Mesothelial cell of epicardium (in vitro differentiated cells): ENCODE measurements around the gene OARD1. TPM values are rescaled to one million over a fixed set of nuclear protein-coding genes. Genes with fewer than 3 reads are reported as not detected.

Source experiments
- DNase-seq, 2 experiments: peaks; one replicate each; pipeline ENCODE4 v3.0.0; 2021; ENCODE audit warnings: low spot score in 2 of 2; ENCODE audit not compliant: unreplicated experiment in 2 of 2
- H3K27ac Mint-ChIP-seq: 2 replicates; pipeline ENCODE4 v1.8.0; 2021; ENCODE audit warnings: mixed read lengths
- H3K27me3 Mint-ChIP-seq: 2 replicates; pipeline ENCODE4 v1.8.0; 2021; ENCODE audit warnings: low read depth, mixed read lengths
- H3K36me3 Mint-ChIP-seq: 2 replicates; pipeline ENCODE4 v1.8.0; 2021; ENCODE audit warnings: mixed read lengths
- H3K4me1 Mint-ChIP-seq: 2 replicates; pipeline ENCODE4 v1.8.0; 2021; ENCODE audit warnings: mixed read lengths
- H3K4me3 Mint-ChIP-seq: 2 replicates; pipeline ENCODE4 v1.8.0; 2021; ENCODE audit warnings: mild to moderate bottlenecking, moderate library complexity, mixed read lengths
- H3K9me3 Mint-ChIP-seq: 2 replicates; pipeline ENCODE4 v1.8.0; 2021; ENCODE audit warnings: mixed read lengths
- CTCF ChIP-seq: fragments of 200-600 bp; sonication (generic); IDR thresholded peaks from one replicate; pipeline ENCODE4 v1.5.0; 2021; ENCODE audit warnings: antibody characterized with exemption; ENCODE audit not compliant: unreplicated experiment
- total RNA-seq: library from RNA; stranded (reverse); gene quantifications from 3 replicates; pipeline ENCODE4 v1.2.1, GENCODE V29; 2021

The OARD1 gene
- total RNA-seq, 1 donor from 2014 or later = 26.8 TPM

GRCh38 chr6:41040940-41041536, 31.1 kb downstream of the OARD1 start:
- no peak overlapping the region for H3K27ac Mint-ChIP-seq
- DNase-seq = no peak
- no peaks in the 10 kb centered on the region for H3K36me3 Mint-ChIP-seq
- TF ChIP-seq CTCF = no peak
- no peak overlapping the region for H3K4me3 Mint-ChIP-seq
- peaks cover 6% of the 10 kb centered on the region for H3K4me1 Mint-ChIP-seq
- no peaks in the 10 kb centered on the region for H3K9me3 Mint-ChIP-seq
- no peaks in the 10 kb centered on the region for H3K27me3 Mint-ChIP-seq

GRCh38 chr6:41040101-41040939, 31.8 kb downstream of the OARD1 start:
- TF ChIP-seq CTCF = no peak
- H3K4me1 Mint-ChIP-seq = peaks cover 6% of the 10 kb centered on the region
- no peaks in the 10 kb centered on the region for H3K9me3 Mint-ChIP-seq
- DNase-seq = no peak
- H3K36me3 Mint-ChIP-seq = no peaks in the 10 kb centered on the region
- H3K27me3 Mint-ChIP-seq = no peaks in the 10 kb centered on the region
- H3K27ac Mint-ChIP-seq = no peak overlapping the region
- no peak overlapping the region for H3K4me3 Mint-ChIP-seq

GRCh38 chr6:41039060-41039998, 32.8 kb downstream of the OARD1 start, which contains the start of gene UNC5CL:
UNC5CL (minus strand) TSS chr6:41039221; CDS start chr6:41035074, 4,147 bp downstream.
- Mint-ChIP-seq H3K27ac (no peak within 1 kb of the TSS), H3K4me1 (peaks cover 6% of the 10 kb centered on the region), H3K27me3 (no peaks in the 10 kb centered on the region), H3K9me3 (no peaks in the 10 kb centered on the region), H3K4me3 (no peak within 1 kb of the TSS), H3K36me3 (no peaks in the 10 kb centered on the region)
- peak; percentile 62 for TF ChIP-seq CTCF
- no peak for DNase-seq

GRCh38 chr6:41038205-41038604, 34.0 kb downstream of the OARD1 start:
- no peak for DNase-seq
- Mint-ChIP-seq H3K4me1 (peaks cover 6% of the 10 kb centered on the region), H3K27ac (no peak overlapping the region), H3K36me3 (no peaks in the 10 kb centered on the region), H3K9me3 (no peaks in the 10 kb centered on the region), H3K4me3 (no peak overlapping the region), H3K27me3 (no peaks in the 10 kb centered on the region)
- no peak for TF ChIP-seq CTCF

- no peak for TF ChIP-seq CTCF
- H3K4me1 Mint-ChIP-seq = peaks cover 6% of the 10 kb centered on the region
- H3K4me3 Mint-ChIP-seq = no peak overlapping the region
- no peaks in the 10 kb centered on the region for H3K27me3 Mint-ChIP-seq
- DNase-seq = no peak
- H3K27ac Mint-ChIP-seq = no peak overlapping the region
- no peaks in the 10 kb centered on the region for H3K36me3 Mint-ChIP-seq
- H3K9me3 Mint-ChIP-seq = no peaks in the 10 kb centered on the region
Observed at GRCh38 chr6:41037107-41037900, 34.9 kb downstream of the OARD1 start.
